Superior temporal gyrus (tissue), 1 donor: Measurements from ENCODE around the gene FHIT.

ENCODE experiments used
- DNase-seq: peaks from one replicate; pipeline ENCODE4 v3.0.0-alpha.2; 2016; ENCODE audit errors: extremely low spot score

Gene FHIT

GRCh38 chr3:60114191-60114590 is 1137.1 kb downstream of the FHIT start:
- peak; percentile 67 for DNase-seq

DNA sequence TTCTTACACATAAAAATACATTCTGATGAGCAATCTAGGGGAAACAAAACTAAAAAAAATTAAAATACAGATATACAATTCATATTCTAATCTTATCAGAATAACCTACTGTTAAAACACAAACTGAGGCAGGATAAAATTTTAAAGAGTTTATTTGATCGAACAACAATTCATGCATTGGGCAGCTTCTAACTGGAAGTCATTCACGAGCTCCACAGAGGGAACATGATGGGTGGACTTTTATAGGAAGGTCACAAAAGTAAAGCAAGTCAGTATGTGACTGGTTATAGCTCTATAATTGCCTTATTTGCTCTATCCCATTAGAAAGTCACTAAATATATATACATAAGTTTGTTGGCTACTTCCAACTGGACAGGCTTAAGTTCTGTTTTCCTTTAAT is 1144.0 kb downstream of the FHIT start:
- no peak for DNase-seq

GRCh38 chr3:60102154-60102553 is 1149.1 kb downstream of the FHIT start:
- DNase-seq = no peak

- no peak for DNase-seq
These were observed 1149.6 kb downstream of the FHIT start for GRCh38 chr3:60101621-60102020.

- no peak for DNase-seq
These were observed 1154.8 kb downstream of the FHIT start for GRCh38 chr3:60096403-60096802.

DNA sequence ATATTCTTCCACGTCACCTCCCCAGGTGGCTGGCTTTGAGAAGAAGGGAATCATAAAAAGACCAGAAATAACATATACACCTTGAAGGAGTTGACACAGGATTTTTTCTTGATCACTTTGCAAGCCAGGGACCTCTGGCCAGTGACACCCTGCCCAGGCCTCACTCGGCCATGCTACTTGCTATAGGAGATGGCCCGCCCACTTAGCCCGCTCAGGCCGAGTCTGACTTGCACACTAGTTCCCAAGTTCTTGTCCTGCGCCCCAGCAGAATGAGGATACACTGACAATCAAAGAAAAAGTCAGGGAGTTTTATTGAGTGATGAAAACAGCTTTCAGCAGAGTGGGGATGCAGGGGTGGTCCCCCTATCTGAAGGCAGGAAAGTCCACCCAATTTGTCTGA is 1155.3 kb downstream of the FHIT start:
- DNase-seq = no peak

DNA sequence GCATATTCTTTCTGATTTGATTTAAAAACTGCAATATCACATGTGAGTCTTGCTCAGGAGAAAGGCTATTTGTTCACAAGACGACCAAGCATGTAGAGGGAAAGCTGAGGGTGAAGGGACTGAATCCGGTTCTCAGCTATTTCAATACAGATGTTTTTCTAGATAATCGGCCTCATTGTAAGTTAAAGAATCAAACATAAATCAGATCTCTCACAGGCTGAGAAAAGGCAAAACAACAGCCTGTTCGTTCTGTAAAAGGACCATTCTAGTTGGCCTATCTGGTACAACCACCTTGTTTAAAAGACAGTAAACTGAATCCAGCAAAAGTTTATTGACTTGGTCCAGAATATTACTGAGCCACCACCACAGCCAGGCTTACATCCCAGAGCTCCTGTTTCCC is 1155.7 kb downstream of the FHIT start:
- no peak for DNase-seq

- no peak for DNase-seq
These were observed 1156.8 kb downstream of the FHIT start for GRCh38 chr3:60094392-60094947.

DNA sequence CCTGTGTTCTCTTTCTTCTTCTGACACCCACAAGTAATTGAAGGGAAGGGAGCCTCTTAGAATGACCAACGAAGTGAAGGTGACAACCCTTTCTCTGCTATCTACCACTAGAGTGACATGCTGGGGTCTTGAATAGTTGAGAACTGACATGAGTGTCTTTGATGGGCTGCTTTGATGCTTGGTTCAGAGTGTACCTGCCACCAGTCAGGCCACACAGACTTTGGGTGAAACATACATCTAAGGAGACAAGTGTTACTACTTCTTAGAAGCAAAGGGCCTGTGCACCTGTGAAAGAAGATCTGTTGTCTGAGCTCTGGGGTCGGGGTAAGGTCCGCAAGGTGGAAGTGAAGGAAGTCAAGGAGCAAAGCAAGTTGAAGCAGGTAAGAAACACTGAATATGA is 1160.7 kb downstream of the FHIT start:
- no peak for DNase-seq

GRCh38 chr3:60086811-60087210 is 1164.4 kb downstream of the FHIT start:
- no peak for DNase-seq

DNA sequence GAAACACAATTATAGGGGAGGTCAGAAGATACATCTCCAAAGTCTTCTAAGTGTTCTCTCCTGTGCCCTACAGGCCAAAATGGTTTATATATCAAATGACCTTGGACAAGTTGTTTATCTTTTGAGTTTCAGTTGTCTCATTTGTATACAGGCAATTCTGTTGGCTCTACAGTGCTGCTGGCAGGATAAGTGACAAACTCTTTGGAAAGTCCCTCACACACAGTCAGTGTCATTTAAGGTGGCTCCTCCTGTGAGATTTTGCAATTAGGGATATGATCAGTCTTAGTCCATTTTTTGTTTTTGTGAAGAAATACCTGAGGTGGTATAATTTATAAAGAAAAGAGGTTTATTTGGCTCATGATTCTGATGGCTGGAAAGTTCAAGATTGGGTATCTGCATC is 1165.6 kb downstream of the FHIT start:
- no peak for DNase-seq

GRCh38 chr3:60081381-60082095 is 1169.7 kb downstream of the FHIT start:
- DNase-seq = no peak

GRCh38 chr3:60080648-60081047 is 1170.6 kb downstream of the FHIT start:
- DNase-seq = no peak

- DNase-seq = no peak
These were observed 1172.2 kb downstream of the FHIT start for GRCh38 chr3:60079076-60079475.

DNA sequence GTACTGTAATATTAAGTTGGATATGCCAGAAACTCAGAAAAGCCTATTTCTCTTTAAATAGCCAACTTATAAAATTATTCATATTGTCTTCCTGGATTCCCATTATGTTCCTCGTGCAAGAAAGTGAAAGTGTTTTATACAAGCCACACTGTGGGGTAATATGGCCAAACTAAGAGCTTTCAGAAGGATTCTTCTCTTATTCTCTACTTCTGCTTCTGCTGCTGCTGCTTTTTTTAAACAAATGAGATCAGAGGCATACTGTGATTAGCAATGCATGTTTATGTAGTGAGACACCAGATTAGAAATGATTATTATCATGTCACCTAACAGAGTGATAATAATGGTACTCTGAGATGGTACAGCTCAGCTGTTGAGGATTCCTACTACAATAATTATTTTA is 1174.9 kb downstream of the FHIT start:
- DNase-seq = no peak

GRCh38 chr3:60073942-60074341 is 1177.3 kb downstream of the FHIT start:
- no peak for DNase-seq

- no peak for DNase-seq
These were observed 1178.0 kb downstream of the FHIT start for GRCh38 chr3:60073228-60073627.

- DNase-seq = no peak
These were observed 1180.9 kb downstream of the FHIT start for GRCh38 chr3:60070366-60070765.

GRCh38 chr3:60065227-60065868 is 1185.9 kb downstream of the FHIT start:
- no peak for DNase-seq

GRCh38 chr3:60064210-60065178 is 1186.8 kb downstream of the FHIT start:
- DNase-seq = peak; percentile 28

GRCh38 chr3:60056404-60056803 is 1194.8 kb downstream of the FHIT start:
- DNase-seq = no peak

- no peak for DNase-seq
These were observed 1195.5 kb downstream of the FHIT start for GRCh38 chr3:60055765-60056164.
